Activated T-helper 1 cell treated with anti-CD3 and anti-CD28 coated beads, Interleukin-2, amount 50 U/mL, for 16 hours (primary cell): ENCODE results near the gene NAPSA.

ENCODE experiments used
- DNase-seq, 2 donors: peaks; one replicate each; pipeline ENCODE4 v3.0.0-alpha.2; 2020; ENCODE audit warnings: low read depth in 1 of 2, low spot score in 1 of 2

The NAPSA gene

GRCh38 chr19:50318438-50318837 is 47.0 kb downstream of the NAPSA start:
- DNase-seq = no peak

- no peak for DNase-seq
These were observed 48.3 kb downstream of the NAPSA start for GRCh38 chr19:50317115-50317514.

GRCh38 chr19:50315773-50316448 is 49.5 kb downstream of the NAPSA start:
- DNase-seq = no peak

GRCh38 chr19:50314724-50315708 is 50.4 kb downstream of the NAPSA start:
- no peak for DNase-seq

GRCh38 chr19:50313812-50314536 is 51.5 kb downstream of the NAPSA start:
- no peak for DNase-seq

GRCh38 chr19:50312967-50313811 is 52.2 kb downstream of the NAPSA start:
- no peak for DNase-seq

GRCh38 chr19:50311723-50312635 is 53.5 kb downstream of the NAPSA start:
- DNase-seq = no peak

- DNase-seq = no peak
These were observed 54.5 kb downstream of the NAPSA start for GRCh38 chr19:50310759-50311465.

- no peak for DNase-seq
These were observed 55.9 kb downstream of the NAPSA start for GRCh38 chr19:50309396-50310125.

GRCh38 chr19:50308991-50309390 is 56.4 kb downstream of the NAPSA start:
- DNase-seq = no peak
